Spleen (tissue), 11 donors: ENCODE data around the gene EDN3. TPM values are rescaled to one million over a fixed set of nuclear protein-coding genes. Genes with fewer than 3 reads are reported as not detected.

ENCODE experiments used
- DNase-seq: peaks from one replicate; pipeline ENCODE4 v3.0.0-alpha.2; 2020
- H3K27ac ChIP-seq, 8 donors: fragments of 200-600 bp; sonication (generic) in 7 of 8; 1 replicate in 4 of 8; 2 replicates in 4 of 8; pipeline versions ENCODE4 v1.5.0 to v1.8.0; 2016 to 2021; ENCODE audit warnings: inconsistent platforms in 4 of 8, mild to moderate bottlenecking in 4 of 8, moderate library complexity in 1 of 8
- H3K27me3 ChIP-seq, 7 donors: fragments of 200-600 bp; sonication (generic) in 6 of 7; replicated peaks in 1 of 7; 1 replicate in 4 of 7; 2 replicates in 3 of 7; pipeline versions ENCODE4 v1.5.0 to v1.8.0; 2016 to 2021; ENCODE audit warnings: inconsistent platforms in 3 of 7, mild to moderate bottlenecking in 1 of 7
- H3K36me3 ChIP-seq, 6 donors: fragments of 200-600 bp; sonication (generic) in 5 of 6; 1 replicate in 4 of 6; 2 replicates in 2 of 6; pipeline versions ENCODE4 v1.5.0 to v1.8.0; 2016 to 2021; ENCODE audit warnings: inconsistent platforms in 2 of 6
- H3K4me1 ChIP-seq, 6 donors: fragments of 200-600 bp; sonication (generic) in 5 of 6; 1 replicate in 3 of 6; 2 replicates in 3 of 6; pipeline versions ENCODE4 v1.5.0 to v1.8.0; 2016 to 2021; ENCODE audit warnings: inconsistent platforms in 3 of 6
- H3K4me3 ChIP-seq, 8 donors: fragments of 200-600 bp; sonication (generic) in 7 of 8; 1 replicate in 4 of 8; 2 replicates in 4 of 8; pipeline versions ENCODE4 v1.5.0 to v1.8.0; 2016 to 2021; ENCODE audit warnings: inconsistent platforms in 4 of 8, mild to moderate bottlenecking in 4 of 8, moderate library complexity in 2 of 8
- H3K9me3 ChIP-seq, 8 donors: fragments of 200-600 bp; sonication (generic) in 7 of 8; 1 replicate in 4 of 8; 2 replicates in 4 of 8; pipeline versions ENCODE4 v1.5.0 to v1.8.0; 2016 to 2021; ENCODE audit warnings: inconsistent platforms in 4 of 8
- POLR2A ChIP-seq, 3 donors: fragments of 450-650 bp; IDR thresholded peaks; one replicate each; pipeline ENCODE4 v1.5.1; 2017; ENCODE audit warnings: antibody characterized with exemption in 3 of 3, mild to moderate bottlenecking in 1 of 3
- POLR2AphosphoS5 ChIP-seq, 3 donors: sonication (generic); formaldehyde crosslinking; IDR thresholded peaks; one replicate each; pipeline ENCODE4 v1.5.1; 2017; ENCODE audit warnings: antibody characterized with exemption in 3 of 3
- WGBS, 5 donors: extraction: QIAGEN DNeasy Blood & Tissue Kit in 3 of 5; methylation state at CpG; one replicate each; pipeline versions ENCODE4 v1.1.5 to v1.1.7; 2013 to 2018; 5-methylcytosine and 5-hydroxymethylcytosine counted together
- intact Hi-C: fragments of 100-400 bp; cut with DNase I; formaldehyde crosslinking; loops from one replicate; pipeline ENCODE4 v1.15.0; 2023; ENCODE audit warnings: low total_unique reads
- polyA plus RNA-seq, 3 donors: library from polyadenylated mRNA; stranded (reverse); fragments of 200-250 nt; gene quantifications; one replicate each; pipeline ENCODE4 v1.2.1, GENCODE V29; 2013
- total RNA-seq, 7 donors: library from RNA; depleted of rRNA in 3 of 7; stranded (reverse); fragments of >200 nt in 3 of 7; fragmentation: NEBNext Ultra II Directional in 4 of 7; extraction: Animal tissue kit (Norgen Biotek cat#: 25700) in 4 of 7; gene quantifications; one replicate each; pipeline versions ENCODE4 v1.1.0 to v1.2.1, GENCODE V29; 2016 to 2021
- TF ChIP-seq, protein P1 (sequence below), 11 experiments: fragments of 200-600 bp in 7 of 11; fragments of 450-650 bp in 4 of 11; sonication (generic) in 4 of 11; IDR thresholded peaks in 8 of 11; conservative IDR thresholded peaks in 3 of 11; 1 replicate in 7 of 11; 2 replicates in 4 of 11; pipeline versions ENCODE4 v1.4.0 to v1.8.0; 2016 to 2021; ENCODE audit warnings: antibody characterized with exemption in 11 of 11, inconsistent platforms in 4 of 11, mild to moderate bottlenecking in 1 of 11
- donor health status: healthy with polysubstance abuse.
- donor health status: DM: no; HTN: no; CAD: no; lungs with moderate emphysema.
- donor health status: DM: no; HTN: no; CAD: no.
- donor health status: Bipolar disorder and iron deficiency.
- donor health status: healthy.
- donor health status: DM: no; HTN: no; CAD: no.
- donor health status: DM: yes; HTN: yes; CAD: no.

Gene EDN3
- total and polyA plus RNA-seq, 10 donors: 1.6 to 13.6 (median 6.1) TPM

DNA sequence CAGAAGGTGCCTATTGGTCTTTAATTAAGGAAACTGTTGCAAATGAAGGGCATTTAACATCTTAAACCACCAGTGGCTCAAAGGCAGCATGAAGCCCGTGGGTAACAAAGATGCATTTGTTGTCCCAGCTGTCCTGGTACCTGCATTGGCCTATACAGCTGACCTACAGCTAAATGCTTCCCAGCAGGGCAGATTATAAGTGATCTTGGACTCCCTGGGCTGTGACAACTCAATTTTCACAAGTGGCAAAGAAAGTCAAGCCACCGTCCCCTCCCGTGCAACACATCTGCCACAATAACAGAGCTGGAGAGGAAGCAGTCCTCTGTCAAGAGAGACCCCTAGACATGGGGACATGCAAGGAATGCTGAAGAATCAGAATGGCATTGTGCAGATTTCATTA lies 31.5 kb upstream of the EDN3 start:
- peaks cover 0 to 14% (median 0%) of the 10 kb centered on the region in 7 donors for H3K27me3 ChIP-seq

DNA sequence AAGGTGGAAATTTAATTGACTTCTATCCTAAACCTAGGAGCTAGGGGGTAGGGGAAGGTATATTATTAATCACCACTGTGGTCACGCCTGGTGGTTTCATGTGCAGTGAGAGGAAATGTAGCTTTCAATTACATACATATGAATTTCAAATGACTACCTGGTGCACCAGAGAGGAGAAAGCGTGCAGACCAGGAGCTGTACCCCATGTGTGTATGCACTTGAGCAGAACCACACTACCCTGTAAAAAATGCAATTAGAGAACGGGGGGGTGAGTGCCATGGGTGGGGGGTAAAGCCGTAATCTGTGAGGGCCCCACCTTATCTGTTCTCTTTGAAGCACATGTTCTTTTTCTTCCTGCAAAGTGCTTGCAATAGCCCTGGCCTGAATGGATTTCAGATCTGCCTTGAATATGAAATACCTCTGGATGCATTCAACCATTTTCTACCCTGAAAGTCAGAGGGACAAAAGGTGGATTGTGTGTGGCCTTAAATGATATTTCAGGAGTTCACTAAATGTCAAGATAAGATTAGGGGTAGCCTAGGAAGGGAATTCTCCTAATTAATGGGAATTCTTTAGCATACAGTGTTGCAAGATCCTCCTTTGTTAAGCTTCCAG lies 30.9 kb upstream of the EDN3 start:
- 29 to 45% (median 39%) methylated on average over 4 of the region's 4 CpGs for WGBS, 5 donors
- TF ChIP-seq POLR2AphosphoS5 (IDR thresholded peaks at IDR 0.05) (no peak), POLR2A (IDR thresholded peaks at IDR 0.05) (no peak)
- TF ChIP-seq, protein P1, sequence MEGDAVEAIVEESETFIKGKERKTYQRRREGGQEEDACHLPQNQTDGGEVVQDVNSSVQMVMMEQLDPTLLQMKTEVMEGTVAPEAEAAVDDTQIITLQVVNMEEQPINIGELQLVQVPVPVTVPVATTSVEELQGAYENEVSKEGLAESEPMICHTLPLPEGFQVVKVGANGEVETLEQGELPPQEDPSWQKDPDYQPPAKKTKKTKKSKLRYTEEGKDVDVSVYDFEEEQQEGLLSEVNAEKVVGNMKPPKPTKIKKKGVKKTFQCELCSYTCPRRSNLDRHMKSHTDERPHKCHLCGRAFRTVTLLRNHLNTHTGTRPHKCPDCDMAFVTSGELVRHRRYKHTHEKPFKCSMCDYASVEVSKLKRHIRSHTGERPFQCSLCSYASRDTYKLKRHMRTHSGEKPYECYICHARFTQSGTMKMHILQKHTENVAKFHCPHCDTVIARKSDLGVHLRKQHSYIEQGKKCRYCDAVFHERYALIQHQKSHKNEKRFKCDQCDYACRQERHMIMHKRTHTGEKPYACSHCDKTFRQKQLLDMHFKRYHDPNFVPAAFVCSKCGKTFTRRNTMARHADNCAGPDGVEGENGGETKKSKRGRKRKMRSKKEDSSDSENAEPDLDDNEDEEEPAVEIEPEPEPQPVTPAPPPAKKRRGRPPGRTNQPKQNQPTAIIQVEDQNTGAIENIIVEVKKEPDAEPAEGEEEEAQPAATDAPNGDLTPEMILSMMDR (IDR thresholded peaks at IDR 0.05 in 8 of 11, conservative IDR thresholded peaks at IDR 0.05 in 3 of 11): no peak
- no peak overlapping the region for H3K4me3 ChIP-seq
- no peak overlapping the region for H3K27ac ChIP-seq
- intact Hi-C loops: no loop called here
- H3K9me3 ChIP-seq: no peaks in the 10 kb centered on the region
- H3K4me1 ChIP-seq: peaks cover 0 to 18% (median 2%) of the 10 kb centered on the region in 6 donors
- DNase-seq: no peak
- peaks cover 0 to 18% (median 0%) of the 10 kb centered on the region in 7 donors for H3K27me3 ChIP-seq
- no peaks in the 10 kb centered on the region for H3K36me3 ChIP-seq

More for the DNA sequence above, 31.5 kb upstream of the EDN3 start:
- DNase-seq: no peak
- WGBS, 5 donors: 55 to 70% (median 66%) methylated on average over 3 of the region's 3 CpGs
- Histone ChIP-seq H3K36me3 (no peaks in the 10 kb centered on the region), H3K4me3 (no peak overlapping the region), H3K4me1 (peaks cover 0 to 12% (median 0%) of the 10 kb centered on the region in 6 donors), H3K9me3 (no peaks in the 10 kb centered on the region), H3K27ac (no peak overlapping the region)
- intact Hi-C loops: no loop called here
- no peak for TF ChIP-seq POLR2AphosphoS5 (IDR thresholded peaks at IDR 0.05)
- TF ChIP-seq POLR2A (IDR thresholded peaks at IDR 0.05): no peak
- TF ChIP-seq, protein P1 (IDR thresholded peaks at IDR 0.05 in 8 of 11, conservative IDR thresholded peaks at IDR 0.05 in 3 of 11): no peak

DNA sequence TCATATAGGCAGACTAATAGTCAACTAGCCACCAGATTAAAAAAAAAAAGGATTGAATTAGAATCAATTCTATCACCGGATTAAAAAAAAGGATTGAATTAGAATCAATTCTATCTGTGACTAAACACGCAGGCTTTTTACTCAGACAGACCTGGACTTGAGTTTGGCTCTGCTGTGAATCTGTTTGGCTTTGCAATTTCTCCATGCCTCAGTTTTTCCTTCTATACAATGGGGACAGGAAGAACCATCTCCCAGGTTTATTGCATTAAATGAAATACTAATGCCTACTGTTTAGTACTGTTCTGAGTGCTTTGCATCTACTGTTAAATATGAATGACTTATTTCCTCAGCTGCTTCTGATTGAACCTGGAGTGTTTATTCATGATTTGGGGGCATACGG lies 30.0 kb upstream of the EDN3 start:
- no peaks in the 10 kb centered on the region for H3K9me3 ChIP-seq
- no peak for TF ChIP-seq POLR2A (IDR thresholded peaks at IDR 0.05)
- TF ChIP-seq POLR2AphosphoS5 (IDR thresholded peaks at IDR 0.05): no peak
- TF ChIP-seq, protein P1 (IDR thresholded peaks at IDR 0.05 in 8 of 11, conservative IDR thresholded peaks at IDR 0.05 in 3 of 11): no peak
- 59 to 97% (median 70%) methylated on average over 3 of the region's 3 CpGs for WGBS, 5 donors
- peaks cover 0 to 25% (median 0%) of the 10 kb centered on the region in 7 donors for H3K27me3 ChIP-seq
- H3K4me3 ChIP-seq: no peak overlapping the region
- peaks cover 0 to 18% (median 2%) of the 10 kb centered on the region in 6 donors for H3K4me1 ChIP-seq
- no peak overlapping the region for H3K27ac ChIP-seq
- H3K36me3 ChIP-seq: no peaks in the 10 kb centered on the region
- intact Hi-C loops: no loop called here
- no peak for DNase-seq

DNA sequence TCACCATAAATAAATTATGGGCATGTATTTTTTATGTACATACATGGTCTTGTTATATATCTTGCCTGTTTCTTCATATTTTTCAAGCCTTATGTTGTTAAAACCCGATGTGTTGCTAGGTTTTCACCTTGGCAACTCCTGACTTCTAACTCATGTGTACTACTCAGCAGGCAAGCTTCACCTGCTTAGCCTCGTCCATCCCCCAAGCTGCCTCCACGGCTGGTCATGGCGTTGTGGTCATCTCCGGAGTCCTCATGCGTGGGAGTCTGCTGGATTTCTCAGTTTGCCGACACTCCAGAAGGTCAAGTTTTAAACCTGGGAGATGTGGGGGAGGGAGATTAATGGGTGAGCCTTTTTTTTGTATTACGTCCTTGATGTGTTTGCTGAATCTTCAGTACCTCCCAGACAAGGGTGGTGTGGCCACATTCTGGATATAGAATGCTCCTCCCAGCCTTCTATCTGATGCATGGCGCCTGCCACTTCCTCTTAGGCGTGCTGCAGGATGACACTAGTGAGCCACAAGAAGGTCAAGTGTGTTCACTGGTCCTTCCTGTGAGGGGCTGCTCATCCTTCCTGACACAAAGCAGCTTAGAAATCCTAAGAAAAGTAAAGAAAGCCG lies 26.6 kb upstream of the EDN3 start:
- Histone ChIP-seq H3K36me3 (no peaks in the 10 kb centered on the region), H3K27me3 (peaks cover 0 to 33% (median 0%) of the 10 kb centered on the region in 7 donors), H3K9me3 (no peaks in the 10 kb centered on the region), H3K4me1 (peaks cover 0 to 18% (median 2%) of the 10 kb centered on the region in 6 donors), H3K4me3 (no peak overlapping the region), H3K27ac (no peak overlapping the region)
- DNase-seq: no peak
- TF ChIP-seq, protein P1 (IDR thresholded peaks at IDR 0.05 in 8 of 11, conservative IDR thresholded peaks at IDR 0.05 in 3 of 11): no peak
- no peak for TF ChIP-seq POLR2AphosphoS5 (IDR thresholded peaks at IDR 0.05)
- no peak for TF ChIP-seq POLR2A (IDR thresholded peaks at IDR 0.05)
- WGBS, 5 donors: 45 to 60% (median 52%) methylated on average over 11 of the region's 11 CpGs
- intact Hi-C loops: no loop called here
